ENCODE data around the gene AOC1.

DNA sequence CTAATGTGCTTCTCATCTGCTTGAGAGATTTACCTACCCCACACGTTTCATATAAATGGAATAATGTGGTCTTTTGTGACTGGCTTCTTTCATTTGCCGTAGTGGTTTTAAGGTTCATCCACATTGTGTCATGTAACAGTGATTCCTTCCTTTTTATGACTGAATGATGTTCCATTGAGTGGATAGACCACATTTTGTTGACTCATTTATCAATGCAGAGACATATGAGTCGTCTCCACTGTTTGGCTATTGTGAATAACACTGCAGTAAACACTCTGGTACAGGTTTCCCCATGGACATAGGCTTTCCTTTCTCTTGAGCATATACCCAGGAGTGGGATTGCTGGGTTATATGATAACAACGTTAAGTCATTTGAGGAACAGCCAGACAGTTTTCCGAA lies 2.0 kb upstream of the AOC1 start:
- TF ChIP-seq, protein P1, sequence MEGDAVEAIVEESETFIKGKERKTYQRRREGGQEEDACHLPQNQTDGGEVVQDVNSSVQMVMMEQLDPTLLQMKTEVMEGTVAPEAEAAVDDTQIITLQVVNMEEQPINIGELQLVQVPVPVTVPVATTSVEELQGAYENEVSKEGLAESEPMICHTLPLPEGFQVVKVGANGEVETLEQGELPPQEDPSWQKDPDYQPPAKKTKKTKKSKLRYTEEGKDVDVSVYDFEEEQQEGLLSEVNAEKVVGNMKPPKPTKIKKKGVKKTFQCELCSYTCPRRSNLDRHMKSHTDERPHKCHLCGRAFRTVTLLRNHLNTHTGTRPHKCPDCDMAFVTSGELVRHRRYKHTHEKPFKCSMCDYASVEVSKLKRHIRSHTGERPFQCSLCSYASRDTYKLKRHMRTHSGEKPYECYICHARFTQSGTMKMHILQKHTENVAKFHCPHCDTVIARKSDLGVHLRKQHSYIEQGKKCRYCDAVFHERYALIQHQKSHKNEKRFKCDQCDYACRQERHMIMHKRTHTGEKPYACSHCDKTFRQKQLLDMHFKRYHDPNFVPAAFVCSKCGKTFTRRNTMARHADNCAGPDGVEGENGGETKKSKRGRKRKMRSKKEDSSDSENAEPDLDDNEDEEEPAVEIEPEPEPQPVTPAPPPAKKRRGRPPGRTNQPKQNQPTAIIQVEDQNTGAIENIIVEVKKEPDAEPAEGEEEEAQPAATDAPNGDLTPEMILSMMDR (IDR thresholded peaks at IDR 0.05), result no peak
- TF ChIP-seq CEBPB (IDR thresholded peaks at IDR 0.05) (no peak), SMC3 (IDR thresholded peaks at IDR 0.05) (no peak), ESRRA (IDR thresholded peaks at IDR 0.05; ENCODE audit: borderline replicate concordance, low read length) (no peak), HDAC2 (IDR thresholded peaks at IDR 0.05) (no peak), RAD21 (conservative IDR thresholded peaks at IDR 0.05 in 1 of 2, IDR thresholded peaks at IDR 0.05 in 1 of 2) (no peak), ZNF302 (CRISPR knock-in tag; IDR thresholded peaks at IDR 0.05) (no peak), POLR2A (IDR thresholded peaks at IDR 0.05; ENCODE audit: low read length) (no peak), RFX5 (IDR thresholded peaks at IDR 0.05) (no peak)
- TF ChIP-seq, protein P2, sequence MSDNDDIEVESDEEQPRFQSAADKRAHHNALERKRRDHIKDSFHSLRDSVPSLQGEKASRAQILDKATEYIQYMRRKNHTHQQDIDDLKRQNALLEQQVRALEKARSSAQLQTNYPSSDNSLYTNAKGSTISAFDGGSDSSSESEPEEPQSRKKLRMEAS (IDR thresholded peaks at IDR 0.05), result no peak
- TF ChIP-seq, protein P3, sequence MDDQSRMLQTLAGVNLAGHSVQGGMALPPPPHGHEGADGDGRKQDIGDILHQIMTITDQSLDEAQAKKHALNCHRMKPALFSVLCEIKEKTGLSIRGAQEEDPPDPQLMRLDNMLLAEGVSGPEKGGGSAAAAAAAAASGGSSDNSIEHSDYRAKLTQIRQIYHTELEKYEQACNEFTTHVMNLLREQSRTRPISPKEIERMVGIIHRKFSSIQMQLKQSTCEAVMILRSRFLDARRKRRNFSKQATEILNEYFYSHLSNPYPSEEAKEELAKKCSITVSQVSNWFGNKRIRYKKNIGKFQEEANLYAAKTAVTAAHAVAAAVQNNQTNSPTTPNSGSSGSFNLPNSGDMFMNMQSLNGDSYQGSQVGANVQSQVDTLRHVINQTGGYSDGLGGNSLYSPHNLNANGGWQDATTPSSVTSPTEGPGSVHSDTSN (IDR thresholded peaks at IDR 0.05), result no peak

All from A549 (cell line).